GM23338 (cell line): ENCODE measurements around the gene MYCBP2. TPM values are rescaled to one million over a fixed set of nuclear protein-coding genes. Genes with fewer than 3 reads are reported as not detected.

Source experiments
- ATAC-seq: fragments of 200-7000 bp; cut with Tn5 transposase; 3 replicates; pipeline ENCODE4 v1.9.1; 2020
- DNase-seq: peaks from one replicate; pipeline ENCODE4 v3.0.0-alpha.2; 2015; ENCODE audit warnings: low spot score
- H2AFZ ChIP-seq: fragments of 200-600 bp; sonication (generic); 2 replicates; pipeline ENCODE4 v1.8.0; 2016; ENCODE audit warnings: antibody characterized with exemption, mild to moderate bottlenecking, moderate library complexity
- H3F3A ChIP-seq: fragments of 200-600 bp; sonication (generic); replicated peaks from 2 replicates; pipeline ENCODE4 v1.8.0; 2017; ENCODE audit warnings: antibody characterized with exemption, mixed run types, low read depth
- H3K27ac ChIP-seq: fragments of 200-600 bp; sonication (generic); 2 replicates; pipeline ENCODE4 v1.6.1; 2016; ENCODE audit warnings: low read depth
- H3K27me3 ChIP-seq: fragments of 200-600 bp; sonication (generic); 2 replicates; pipeline ENCODE4 v1.8.0; 2016; ENCODE audit warnings: mild to moderate bottlenecking, mixed run types, moderate library complexity; ENCODE audit not compliant: insufficient read depth
- H3K36me3 ChIP-seq: fragments of 200-600 bp; sonication (generic); 2 replicates; pipeline ENCODE4 v1.8.0; 2016; ENCODE audit warnings: mild to moderate bottlenecking; ENCODE audit not compliant: insufficient read depth
- H3K4me1 ChIP-seq: fragments of 200-600 bp; sonication (generic); 2 replicates; pipeline ENCODE4 v1.8.0; 2016; ENCODE audit warnings: mild to moderate bottlenecking, moderate library complexity; ENCODE audit not compliant: insufficient read depth
- H3K4me2 ChIP-seq: fragments of 200-600 bp; sonication (generic); 2 replicates; pipeline ENCODE4 v1.7.1; 2017; ENCODE audit warnings: mixed run types
- H3K4me3 ChIP-seq: fragments of 200-600 bp; sonication (generic); 2 replicates; pipeline ENCODE4 v1.6.1; 2016; ENCODE audit warnings: mixed run types
- H3K79me2 ChIP-seq: fragments of 200-600 bp; sonication (generic); replicated peaks from 2 replicates; pipeline ENCODE4 v1.8.0; 2017; ENCODE audit warnings: mild to moderate bottlenecking; ENCODE audit not compliant: insufficient read depth
- H3K9me2 ChIP-seq: fragments of 200-600 bp; sonication (generic); 2 replicates; pipeline ENCODE4 v1.8.0; 2017; ENCODE audit not compliant: insufficient read depth
- H4K20me1 ChIP-seq: fragments of 200-600 bp; sonication (generic); replicated peaks from 2 replicates; pipeline ENCODE4 v1.8.0; 2017; ENCODE audit warnings: mild to moderate bottlenecking; ENCODE audit not compliant: insufficient read depth
- H3K27ac Mint-ChIP-seq: 2 replicates; pipeline ENCODE4 v1.8.0; 2020; ENCODE audit warnings: inconsistent platforms, mild to moderate bottlenecking, moderate library complexity, mixed read lengths
- H3K27me3 Mint-ChIP-seq: 3 replicates; pipeline ENCODE4 v1.8.0; 2022; ENCODE audit warnings: low read depth, mild to moderate bottlenecking, moderate library complexity, mixed read lengths, inconsistent platforms; ENCODE audit not compliant: insufficient read depth, poor library complexity
- H3K36me3 Mint-ChIP-seq: 3 replicates; pipeline ENCODE4 v1.8.0; 2021; ENCODE audit warnings: low read depth, mild to moderate bottlenecking, inconsistent platforms, moderate library complexity, mixed read lengths
- H3K4me1 Mint-ChIP-seq: 3 replicates; pipeline ENCODE4 v1.8.0; 2020; ENCODE audit warnings: mild to moderate bottlenecking, inconsistent platforms, mixed read lengths
- H3K4me3 Mint-ChIP-seq: 3 replicates; pipeline ENCODE4 v1.8.0; 2021; ENCODE audit warnings: moderate library complexity, mild to moderate bottlenecking, inconsistent platforms, mixed read lengths
- H3K9me3 Mint-ChIP-seq: 3 replicates; pipeline ENCODE4 v1.8.0; 2020; ENCODE audit warnings: moderate library complexity, mild to moderate bottlenecking, inconsistent platforms, mixed read lengths
- CREB1 ChIP-seq: fragments of 250-450 bp; sonication (Bioruptor Pico); IDR thresholded peaks from 2 replicates; pipeline ENCODE4 v1.5.0; 2020; ENCODE audit warnings: low read depth, mild to moderate bottlenecking, moderate library complexity
- EZH2 ChIP-seq: fragments of 200-600 bp; sonication (generic); IDR thresholded peaks from one replicate; pipeline ENCODE4 v1.8.0; 2017; ENCODE audit warnings: antibody characterized with exemption, mild to moderate bottlenecking, low read depth; ENCODE audit not compliant: unreplicated experiment
- EZH2phosphoT487 ChIP-seq: fragments of 200-600 bp; sonication (generic); IDR thresholded peaks from one replicate; pipeline ENCODE4 v1.8.1; 2018; ENCODE audit warnings: antibody characterized with exemption; ENCODE audit not compliant: unreplicated experiment
- JUNB ChIP-seq: IDR thresholded peaks from one replicate; pipeline ENCODE4 v1.6.1; 2016; ENCODE audit warnings: antibody characterized with exemption; ENCODE audit not compliant: unreplicated experiment
- NANOG ChIP-seq: IDR thresholded peaks from 2 replicates; pipeline ENCODE4 v1.6.1; 2016; ENCODE audit warnings: antibody characterized with exemption, borderline replicate concordance
- POLR2AphosphoS5 ChIP-seq: IDR thresholded peaks from 2 replicates; pipeline ENCODE4 v1.6.1; 2016; ENCODE audit warnings: antibody characterized with exemption, low read depth
- REST ChIP-seq: IDR thresholded peaks from one replicate; pipeline ENCODE4 v1.6.1; 2018; ENCODE audit warnings: antibody characterized with exemption; ENCODE audit not compliant: unreplicated experiment
- STAT1 ChIP-seq: IDR thresholded peaks from one replicate; pipeline ENCODE4 v1.6.1; 2016; ENCODE audit warnings: antibody characterized with exemption; ENCODE audit not compliant: unreplicated experiment
- ZNF114 ChIP-seq: fragments of 250-450 bp; sonication (Bioruptor Pico); IDR thresholded peaks from 2 replicates; pipeline ENCODE4 v1.5.0; 2020; ENCODE audit warnings: mild to moderate bottlenecking, moderate library complexity
- ZNF462 ChIP-seq: fragments of 250-450 bp; sonication (Bioruptor Pico); IDR thresholded peaks from 2 replicates; pipeline ENCODE4 v1.5.0; 2020; ENCODE audit warnings: mild to moderate bottlenecking, moderate library complexity
- polyA plus RNA-seq: library from polyadenylated mRNA; unstranded; fragments of >200 nt; fragmentation: Nextera tagmentation; extraction: Ambion mirVana; gene quantifications from 2 replicates; pipeline ENCODE4 v1.2.1, GENCODE V29; 2016
- total RNA-seq: library from RNA; depleted of rRNA; stranded (reverse); fragments of >200 nt; shearing (Covaris generic); gene quantifications from 2 replicates; pipeline ENCODE4 v1.2.3, GENCODE V29; 2014
- TF ChIP-seq, protein P1 (sequence below): IDR thresholded peaks from 2 replicates; pipeline ENCODE4 v1.6.1; 2016; ENCODE audit warnings: antibody characterized with exemption
- TF ChIP-seq, protein P2 (sequence below), 2 experiments: fragments of 200-600 bp in 1 of 2; sonication (generic) in 1 of 2; conservative IDR thresholded peaks; 2 replicates each; pipeline versions ENCODE4 v1.5.1 to v1.6.1; 2016 to 2017; ENCODE audit warnings: antibody characterized with exemption in 2 of 2, low read depth in 2 of 2, mild to moderate bottlenecking in 2 of 2, moderate library complexity in 1 of 2

MYCBP2 gene
- total and polyA plus RNA-seq, 2 experiments from 2014 or later: 54.6 to 77.2 TPM

DNA sequence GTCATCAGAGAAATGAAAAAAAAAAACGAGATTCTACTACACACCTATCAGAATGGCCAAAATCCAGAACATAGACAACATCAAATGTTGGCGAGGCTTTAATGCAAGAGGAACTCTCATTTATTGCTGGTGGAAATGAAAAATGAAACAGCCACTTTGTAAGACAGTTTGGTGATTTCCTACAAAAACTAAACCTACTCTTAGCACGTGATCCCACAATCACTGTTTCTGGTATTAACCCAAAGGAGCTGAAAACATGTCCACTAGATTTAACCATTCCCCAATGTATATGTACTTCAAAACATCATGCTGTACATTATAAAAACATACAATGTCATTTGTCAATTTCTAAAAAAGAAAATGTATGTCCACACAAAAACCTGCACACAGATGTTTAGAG lies 13.0 kb downstream of the MYCBP2 start (continued):
- TF ChIP-seq ZNF462 (CRISPR knock-in tag) (no peak), ZNF114 (CRISPR knock-in tag) (no peak), EZH2phosphoT487 (no peak), POLR2AphosphoS5 (no peak), EZH2 (no peak), JUNB (no peak), STAT1 (no peak), NANOG (no peak)

DNA sequence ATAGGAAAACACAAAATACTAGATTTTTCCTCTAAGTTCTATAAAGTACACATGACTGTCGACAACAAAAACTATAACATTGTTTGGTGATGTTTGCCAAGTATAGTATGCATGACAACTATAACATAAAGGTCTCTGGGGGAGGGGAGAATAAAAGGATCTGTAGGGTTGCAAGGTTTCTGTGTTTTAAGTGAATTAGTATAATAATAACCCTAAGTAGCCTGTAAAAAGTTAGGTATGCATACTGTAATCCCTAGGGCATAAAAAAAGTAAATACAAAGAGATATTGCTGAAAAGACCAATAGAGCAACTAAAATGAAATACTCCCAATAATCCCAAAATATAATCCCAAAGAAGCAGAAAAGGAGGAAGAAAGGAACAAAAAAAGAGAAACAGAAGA lies 14.6 kb downstream of the MYCBP2 start:
- H3K4me1 Mint-ChIP-seq: peaks cover 59% of the 10 kb centered on the region
- H3K27ac ChIP-seq: no peak overlapping the region; the same call in 1 of the 2 replicates
- no peaks in the 10 kb centered on the region for H3F3A ChIP-seq
- DNase-seq: peak; percentile 21
- no peaks in the 10 kb centered on the region for H3K36me3 ChIP-seq
- no peaks in the 10 kb centered on the region for H3K9me2 ChIP-seq
- peaks cover 57% of the 10 kb centered on the region for H3K4me1 ChIP-seq
- peak overlapping the region; percentile 74 for H3K27ac Mint-ChIP-seq
- ATAC-seq: no peak; the same call in 2 of the 3 replicates
- H2AFZ ChIP-seq: no peak overlapping the region
- H3K4me3 ChIP-seq: peak overlapping the region; percentile 25
- no peaks in the 10 kb centered on the region for H3K36me3 Mint-ChIP-seq
- no peaks in the 10 kb centered on the region for H4K20me1 ChIP-seq
- H3K4me3 Mint-ChIP-seq: peak overlapping the region; percentile 47
- H3K9me3 Mint-ChIP-seq: no peaks in the 10 kb centered on the region
- no peaks in the 10 kb centered on the region for H3K27me3 ChIP-seq
- H3K79me2 ChIP-seq: peaks cover 95% of the 10 kb centered on the region
- H3K27me3 Mint-ChIP-seq: no peaks in the 10 kb centered on the region
- no peak for TF ChIP-seq EZH2
- no peak for TF ChIP-seq EZH2phosphoT487
- TF ChIP-seq JUNB: no peak
- TF ChIP-seq REST: no peak
- TF ChIP-seq, protein P1, sequence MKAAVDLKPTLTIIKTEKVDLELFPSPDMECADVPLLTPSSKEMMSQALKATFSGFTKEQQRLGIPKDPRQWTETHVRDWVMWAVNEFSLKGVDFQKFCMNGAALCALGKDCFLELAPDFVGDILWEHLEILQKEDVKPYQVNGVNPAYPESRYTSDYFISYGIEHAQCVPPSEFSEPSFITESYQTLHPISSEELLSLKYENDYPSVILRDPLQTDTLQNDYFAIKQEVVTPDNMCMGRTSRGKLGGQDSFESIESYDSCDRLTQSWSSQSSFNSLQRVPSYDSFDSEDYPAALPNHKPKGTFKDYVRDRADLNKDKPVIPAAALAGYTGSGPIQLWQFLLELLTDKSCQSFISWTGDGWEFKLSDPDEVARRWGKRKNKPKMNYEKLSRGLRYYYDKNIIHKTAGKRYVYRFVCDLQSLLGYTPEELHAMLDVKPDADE: no peak
- TF ChIP-seq, protein P2, sequence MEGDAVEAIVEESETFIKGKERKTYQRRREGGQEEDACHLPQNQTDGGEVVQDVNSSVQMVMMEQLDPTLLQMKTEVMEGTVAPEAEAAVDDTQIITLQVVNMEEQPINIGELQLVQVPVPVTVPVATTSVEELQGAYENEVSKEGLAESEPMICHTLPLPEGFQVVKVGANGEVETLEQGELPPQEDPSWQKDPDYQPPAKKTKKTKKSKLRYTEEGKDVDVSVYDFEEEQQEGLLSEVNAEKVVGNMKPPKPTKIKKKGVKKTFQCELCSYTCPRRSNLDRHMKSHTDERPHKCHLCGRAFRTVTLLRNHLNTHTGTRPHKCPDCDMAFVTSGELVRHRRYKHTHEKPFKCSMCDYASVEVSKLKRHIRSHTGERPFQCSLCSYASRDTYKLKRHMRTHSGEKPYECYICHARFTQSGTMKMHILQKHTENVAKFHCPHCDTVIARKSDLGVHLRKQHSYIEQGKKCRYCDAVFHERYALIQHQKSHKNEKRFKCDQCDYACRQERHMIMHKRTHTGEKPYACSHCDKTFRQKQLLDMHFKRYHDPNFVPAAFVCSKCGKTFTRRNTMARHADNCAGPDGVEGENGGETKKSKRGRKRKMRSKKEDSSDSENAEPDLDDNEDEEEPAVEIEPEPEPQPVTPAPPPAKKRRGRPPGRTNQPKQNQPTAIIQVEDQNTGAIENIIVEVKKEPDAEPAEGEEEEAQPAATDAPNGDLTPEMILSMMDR (conservative IDR thresholded peaks at IDR 0.05; ENCODE audit: low read depth in 2 of 2): no peak
- no peak for TF ChIP-seq CREB1
- TF ChIP-seq POLR2AphosphoS5: no peak
- no peak for TF ChIP-seq ZNF114 (CRISPR knock-in tag)
- no peak for TF ChIP-seq STAT1
- H3K4me2 ChIP-seq: peak overlapping the region; percentile 58
